ENCODE measurements around the gene PEX6. TPM values are rescaled to one million over a fixed set of nuclear protein-coding genes. Genes with fewer than 3 reads are reported as not detected.

Gene PEX6
- polyA plus RNA-seq, 1 of the 3 experiments (the other 2 are of a cell fraction) = 15.3 TPM

DNA sequence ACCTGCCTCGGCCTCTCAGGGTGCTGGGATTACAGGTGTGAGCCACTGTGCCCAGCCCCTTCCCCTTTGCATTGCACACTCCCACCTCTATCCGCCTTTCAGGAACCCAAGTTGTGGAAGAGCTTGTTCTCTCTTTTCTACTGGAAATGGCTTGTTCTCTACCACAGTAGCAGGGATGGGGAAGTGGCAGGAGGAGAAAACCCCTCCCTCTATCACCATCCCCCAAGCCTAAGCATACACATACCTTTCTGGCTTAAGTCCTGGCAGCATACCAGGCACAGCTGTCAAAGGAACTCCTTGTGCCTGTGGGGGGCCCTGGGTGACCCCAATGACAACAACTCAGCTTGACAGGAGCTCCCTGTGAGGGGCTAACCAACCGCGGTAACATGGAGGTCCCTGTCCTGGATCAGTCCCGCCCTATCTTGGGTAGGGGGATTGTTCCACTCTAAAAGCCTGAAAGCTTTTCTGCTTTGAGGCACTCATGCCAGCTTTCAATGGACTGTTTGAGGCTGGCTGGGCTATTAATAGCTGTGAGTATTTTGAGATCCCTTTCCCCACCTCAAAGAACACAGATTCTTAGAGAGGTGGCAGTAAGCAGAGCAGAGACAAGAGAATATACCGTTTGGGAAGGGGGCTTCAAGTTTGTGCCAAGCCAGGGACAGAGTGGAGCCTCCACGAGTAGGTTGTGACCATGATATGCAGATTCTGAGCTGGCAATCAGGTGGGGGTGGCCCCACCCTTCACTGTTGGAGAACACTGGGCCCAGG is 37.4 kb upstream of the PEX6 start:
- no peaks in the 10 kb centered on the region for H3K9me3 ChIP-seq
- H3K27ac ChIP-seq (ENCODE audit: low read depth in 2 of 2, low read length in 1 of 2) = no peak overlapping the region
- WGBS (ENCODE audit: low lambda C conversion rate) = 83% methylated on average over 6 of the region's 7 CpGs
- peaks cover 12% of the 10 kb centered on the region; the same call in 1 of the 2 replicates for H4K20me1 ChIP-seq (ENCODE audit: insufficient read depth)
- no peak overlapping the region for H2AFZ ChIP-seq (ENCODE audit: low read depth)
- TF ChIP-seq RXRA (IDR thresholded peaks at IDR 0.05; ENCODE audit: borderline replicate concordance, low read depth) (no peak), REST (IDR thresholded peaks at IDR 0.05; ENCODE audit: low read depth, low read length) (no peak), TEAD4 (IDR thresholded peaks at IDR 0.05; ENCODE audit: borderline replicate concordance, insufficient read depth) (no peak), USF2 (IDR thresholded peaks at IDR 0.05; ENCODE audit: borderline replicate concordance, low read depth, low read length) (no peak), SIN3A (IDR thresholded peaks at IDR 0.05; ENCODE audit: borderline replicate concordance, low read depth, low read length) (no peak), RFX5 (IDR thresholded peaks at IDR 0.05; ENCODE audit: low read length) (no peak), TCF12 (IDR thresholded peaks at IDR 0.05) (no peak)
- TF ChIP-seq, protein P1, sequence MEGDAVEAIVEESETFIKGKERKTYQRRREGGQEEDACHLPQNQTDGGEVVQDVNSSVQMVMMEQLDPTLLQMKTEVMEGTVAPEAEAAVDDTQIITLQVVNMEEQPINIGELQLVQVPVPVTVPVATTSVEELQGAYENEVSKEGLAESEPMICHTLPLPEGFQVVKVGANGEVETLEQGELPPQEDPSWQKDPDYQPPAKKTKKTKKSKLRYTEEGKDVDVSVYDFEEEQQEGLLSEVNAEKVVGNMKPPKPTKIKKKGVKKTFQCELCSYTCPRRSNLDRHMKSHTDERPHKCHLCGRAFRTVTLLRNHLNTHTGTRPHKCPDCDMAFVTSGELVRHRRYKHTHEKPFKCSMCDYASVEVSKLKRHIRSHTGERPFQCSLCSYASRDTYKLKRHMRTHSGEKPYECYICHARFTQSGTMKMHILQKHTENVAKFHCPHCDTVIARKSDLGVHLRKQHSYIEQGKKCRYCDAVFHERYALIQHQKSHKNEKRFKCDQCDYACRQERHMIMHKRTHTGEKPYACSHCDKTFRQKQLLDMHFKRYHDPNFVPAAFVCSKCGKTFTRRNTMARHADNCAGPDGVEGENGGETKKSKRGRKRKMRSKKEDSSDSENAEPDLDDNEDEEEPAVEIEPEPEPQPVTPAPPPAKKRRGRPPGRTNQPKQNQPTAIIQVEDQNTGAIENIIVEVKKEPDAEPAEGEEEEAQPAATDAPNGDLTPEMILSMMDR (IDR thresholded peaks at IDR 0.05) = no peak
- peak overlapping the region; percentile 79; the same call in 1 of the 2 replicates for H3K4me2 ChIP-seq
- peaks cover 27% of the 10 kb centered on the region for H3F3A ChIP-seq (replicated peaks; ENCODE audit: insufficient read depth)
- no peak overlapping the region for H3K9ac ChIP-seq
- H3K79me2 ChIP-seq (ENCODE audit: insufficient read depth) = peaks cover 70% of the 10 kb centered on the region
- H3K4me3 ChIP-seq (ENCODE audit: low read depth in 2 of 2, low read length in 1 of 2) = no peak overlapping the region
- no peaks in the 10 kb centered on the region for H3K27me3 ChIP-seq (ENCODE audit: insufficient read depth)
- H3K4me1 ChIP-seq (ENCODE audit: control insufficient read depth in 1 of 2, insufficient read depth in 2 of 2, low read depth in 1 of 2, low read length in 1 of 2) = peaks cover 3 to 46% of the 10 kb centered on the region in 2 experiments; a peak in 3 of 4 replicates
- no peaks in the 10 kb centered on the region for H3K9me2 ChIP-seq
- H3K36me3 ChIP-seq (replicated peaks in 1 of 2; ENCODE audit: control insufficient read depth in 1 of 2, insufficient read depth in 2 of 2, low read length in 1 of 2) = peaks cover 24 to 50% of the 10 kb centered on the region in 2 experiments
- POLR2A ChIA-PET = interaction anchor here (0.7 to 0.8 kb wide), 2 partner anchors 32 to 127 kb away, joined by 3 read pairs; partner anchors contain the start of gene PPP2R5D
- DNase-seq = no peak
- CTCF ChIA-PET = interaction anchor here (0.8 to 3.6 kb wide), 4 partner anchors 32 to 127 kb away, joined by 3 to 12 read pairs (median 4); partner anchors contain the start of genes CUL7 and PPP2R5D

Data from SK-N-SH (cell line).